COR-L47 (cell line): ENCODE data around the gene DSPP.

Experiments
- DNase-seq: peaks from one replicate; lab custom pipeline; 2025; lab: John Stamatoyannopoulos, UW

DSPP gene

DNA sequence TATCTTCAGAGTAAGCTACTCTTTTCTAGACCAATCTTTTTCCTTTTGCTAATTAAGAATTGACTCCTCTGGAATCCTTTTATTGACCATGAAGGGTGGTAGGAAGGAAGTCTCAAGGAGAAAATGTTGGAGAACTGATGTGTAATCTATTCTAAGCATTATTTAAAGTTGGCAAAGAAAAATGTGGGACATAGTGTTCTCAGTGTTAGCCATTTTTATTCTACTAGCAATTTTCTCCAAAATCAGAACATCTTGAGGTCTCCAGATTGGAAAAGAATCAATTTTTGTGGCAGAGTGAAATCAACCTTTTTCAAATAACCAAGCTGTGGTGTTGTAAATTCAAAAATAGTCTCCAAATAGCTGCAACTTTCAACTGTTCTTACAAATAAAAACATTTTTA lies 23.3 kb downstream of the DSPP start:
- no peak for DNase-seq

DNA sequence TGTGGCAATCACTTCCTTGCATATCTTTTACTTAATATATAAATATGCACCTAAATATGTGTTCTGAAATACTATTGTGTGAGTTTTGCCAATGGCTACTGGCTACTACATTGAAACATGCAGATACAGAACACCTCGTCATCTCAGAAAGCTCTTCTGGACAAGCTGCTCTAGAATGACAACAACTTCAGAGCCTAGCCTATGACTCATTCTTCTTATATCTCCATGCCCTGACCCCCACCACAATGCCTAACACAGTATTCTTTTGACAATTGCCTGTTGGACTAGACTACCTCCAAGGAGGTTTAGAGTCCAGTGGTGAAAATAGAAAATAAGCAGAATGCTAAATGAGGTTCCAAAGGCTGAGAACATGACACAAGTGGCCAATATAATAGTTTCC lies 24.1 kb downstream of the DSPP start:
- DNase-seq, result no peak

DNA sequence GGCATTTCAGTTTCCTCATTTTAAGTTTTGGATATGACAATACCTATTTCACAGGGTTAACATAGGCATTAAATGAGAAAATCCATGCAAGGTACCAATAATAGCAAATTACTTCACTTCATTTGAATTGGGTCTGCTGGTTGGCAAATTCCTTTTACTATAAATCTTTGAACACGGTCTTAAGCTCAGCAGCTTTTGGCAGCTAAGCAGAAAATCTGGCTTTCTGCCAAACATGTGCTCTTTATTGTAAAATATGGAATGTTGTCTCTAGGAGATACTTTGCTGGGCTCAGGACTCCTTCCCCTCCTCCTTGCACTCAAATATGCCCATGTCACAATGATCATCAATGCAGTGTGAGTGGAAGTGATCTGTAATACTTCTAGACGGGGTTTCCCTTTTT lies 24.9 kb downstream of the DSPP start:
- peak; percentile 56 for DNase-seq

DNA sequence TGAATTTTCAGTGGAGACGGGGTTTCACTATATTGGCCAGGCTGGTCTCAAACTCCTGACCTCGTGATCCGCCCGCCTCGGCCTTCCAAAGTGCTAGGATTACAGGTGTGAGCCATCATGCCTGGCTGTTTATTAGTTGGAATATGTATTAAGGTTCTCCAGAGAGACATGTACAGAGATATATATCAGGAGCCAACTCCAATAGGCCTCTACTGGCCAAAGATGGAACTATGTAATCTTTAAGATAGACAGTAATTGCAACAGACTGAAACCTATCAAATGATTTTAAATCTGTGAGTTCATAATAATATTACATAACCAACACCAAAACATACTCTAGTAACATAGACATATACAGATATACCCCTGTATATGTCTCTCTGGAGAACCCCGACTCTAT lies 36.0 kb downstream of the DSPP start:
- DNase-seq, result no peak

DNA sequence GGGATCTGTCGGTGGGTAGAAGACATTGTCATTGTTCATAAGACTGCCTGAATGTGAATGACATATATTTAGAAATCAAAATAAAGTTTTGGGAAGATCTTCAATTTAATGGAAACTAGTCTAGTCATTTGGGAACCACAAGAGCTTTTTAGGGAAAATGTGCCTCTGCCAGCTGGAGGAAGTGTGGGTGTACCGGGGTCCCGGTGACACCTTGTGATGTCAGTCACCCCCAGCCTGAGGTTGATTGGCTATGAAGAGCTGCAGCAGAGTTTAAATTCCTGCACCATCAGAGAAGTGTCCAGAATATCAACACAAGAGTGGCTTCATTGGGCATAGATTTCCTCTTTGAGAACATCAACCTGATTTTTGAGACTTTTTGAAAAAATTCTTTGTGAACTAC lies 41.7 kb downstream of the DSPP start, which contains the start of gene DMP1:
DMP1 (plus strand) TSS at position 301 of the 400 bp plus-strand sequence. CDS start 6,213 bp downstream, outside the sequence.
- DNase-seq, result no peak

DNA sequence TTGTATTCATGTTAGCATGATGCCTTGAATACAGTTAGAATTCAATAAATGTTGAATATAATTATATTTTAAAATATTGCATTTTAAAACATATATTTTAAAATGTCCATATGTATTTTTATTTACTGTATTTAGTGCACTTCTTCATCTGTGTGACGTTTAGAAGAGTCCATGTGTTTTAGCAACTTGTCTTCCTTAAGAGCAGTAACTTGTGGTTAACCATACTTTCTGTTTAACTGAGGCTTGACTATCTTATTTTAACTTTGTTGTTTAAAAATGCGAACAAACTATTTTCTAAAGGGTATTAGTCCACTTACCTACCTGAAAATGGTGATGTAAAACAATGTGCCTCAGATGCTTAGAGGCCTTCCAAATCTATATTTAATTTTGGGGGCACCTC lies 42.6 kb downstream of the DSPP start:
- DNase-seq, result no peak

DNA sequence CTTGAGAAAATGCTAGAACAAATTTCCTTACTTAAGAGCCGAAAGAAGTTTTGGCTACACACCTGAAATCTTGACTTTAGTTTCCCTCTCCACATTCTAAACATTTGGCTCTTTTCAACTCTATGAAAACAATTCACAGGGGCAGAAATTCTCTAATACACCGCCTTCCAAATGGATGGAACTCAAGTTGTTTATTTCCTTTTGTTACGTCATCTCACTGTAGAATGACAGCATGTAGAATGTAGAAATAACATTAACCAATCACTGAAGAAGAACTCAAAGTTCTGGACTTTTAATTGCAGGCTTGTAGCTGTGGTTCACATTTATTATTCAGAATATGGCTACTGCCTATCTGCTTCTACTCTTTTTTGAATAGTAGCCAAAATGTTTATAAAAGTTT lies 43.6 kb downstream of the DSPP start:
- no peak for DNase-seq

DNA sequence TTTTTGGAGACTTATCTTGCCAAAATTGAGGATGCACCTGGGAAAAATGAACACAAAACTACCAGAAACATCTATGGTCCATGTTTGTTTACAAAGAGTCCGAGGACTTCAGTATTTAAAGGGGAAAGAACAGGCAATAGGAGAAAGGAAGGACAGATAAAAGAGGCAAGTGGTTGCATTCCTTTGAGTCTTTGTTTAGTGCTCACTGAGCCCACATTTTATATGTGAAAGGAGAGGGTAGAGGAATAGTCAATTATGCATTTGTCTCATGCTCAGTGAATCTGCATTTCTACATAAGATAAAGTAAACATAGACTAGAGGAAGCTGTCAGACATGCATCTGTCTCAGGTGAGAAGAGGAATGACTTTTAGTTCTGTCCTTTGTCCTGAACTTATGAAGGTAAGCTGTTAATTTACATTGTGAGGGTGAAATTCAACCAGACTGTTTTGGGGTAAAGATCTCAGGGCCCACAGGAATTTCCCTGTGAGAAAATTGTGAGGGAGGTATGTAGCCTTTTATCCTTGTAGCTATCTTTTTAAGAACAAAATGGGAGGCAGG lies 46.2 kb downstream of the DSPP start:
- DNase-seq, result no peak

DNA sequence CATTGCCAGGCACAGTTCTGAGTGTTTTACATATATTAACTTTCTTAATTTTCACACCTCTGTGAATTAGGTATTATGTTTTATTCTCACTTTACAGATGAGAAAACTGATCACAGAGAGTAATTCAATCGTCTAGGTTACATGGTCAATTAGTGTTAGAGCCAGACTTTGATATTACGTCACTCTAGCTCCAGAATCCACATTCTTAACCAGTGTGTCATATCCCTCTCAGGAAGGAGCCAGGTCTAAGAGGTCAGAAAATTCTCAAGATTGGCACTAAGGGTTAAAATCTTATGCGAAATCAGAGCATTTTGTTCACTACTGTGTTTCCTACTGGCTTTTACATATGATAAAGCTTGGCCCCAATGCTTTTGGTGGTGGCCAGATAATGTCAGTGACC lies 49.2 kb downstream of the DSPP start:
- no peak for DNase-seq

DNA sequence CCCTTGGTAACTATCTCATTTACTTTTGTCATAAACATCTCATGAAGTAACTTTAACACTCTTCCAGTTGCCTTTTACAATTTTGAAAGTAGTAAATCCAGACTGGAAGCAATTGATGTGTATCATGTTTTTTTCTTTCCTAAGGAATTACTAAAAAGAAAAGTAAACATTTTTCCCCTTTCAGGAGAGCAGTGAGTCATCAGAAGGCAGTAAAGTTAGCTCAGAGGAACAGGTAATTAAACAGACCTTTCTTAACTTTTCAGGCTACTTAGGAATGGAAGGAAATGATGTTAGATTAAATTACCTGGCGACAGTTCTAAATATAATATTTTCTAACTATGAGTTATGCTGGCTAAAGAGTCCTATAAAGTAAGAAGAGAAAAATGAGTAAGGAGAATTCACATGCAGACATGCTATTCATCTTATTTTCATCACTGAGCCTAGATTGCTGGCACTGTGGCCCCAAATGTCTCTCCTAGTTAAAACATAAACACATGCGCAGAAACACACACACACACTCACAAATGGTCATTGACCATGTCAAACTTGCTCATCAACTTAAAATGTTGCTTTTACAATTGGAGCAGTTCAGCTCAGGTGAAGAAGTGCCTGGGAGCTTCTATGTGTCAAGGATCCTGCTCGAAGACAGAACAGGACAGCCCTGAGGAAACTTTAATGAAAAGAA lies 51.1 kb downstream of the DSPP start:
- no peak for DNase-seq

DNA sequence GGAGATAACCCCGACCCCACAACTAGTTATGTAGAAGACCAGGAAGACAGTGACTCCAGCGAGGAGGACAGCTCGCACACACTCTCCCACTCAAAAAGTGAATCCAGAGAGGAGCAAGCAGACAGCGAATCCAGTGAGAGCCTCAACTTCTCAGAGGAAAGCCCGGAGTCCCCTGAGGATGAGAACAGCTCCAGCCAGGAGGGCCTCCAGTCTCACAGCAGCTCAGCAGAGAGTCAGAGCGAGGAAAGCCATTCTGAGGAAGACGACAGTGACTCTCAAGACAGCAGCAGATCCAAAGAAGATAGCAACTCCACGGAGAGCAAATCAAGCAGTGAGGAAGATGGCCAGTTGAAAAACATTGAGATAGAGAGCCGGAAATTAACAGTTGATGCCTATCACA lies 54.5 kb downstream of the DSPP start:
- DNase-seq, result no peak
